CD4-positive, alpha-beta T cell treated with Interferon gamma for 1 hour (primary cell): ENCODE data around the gene TPCN2.

ENCODE experiments used
- DNase-seq: peaks from one replicate; pipeline ENCODE4 v3.0.0-alpha.2; 2020

Gene TPCN2

GRCh38 chr11:69010964-69011623, 37.6 kb upstream of the TPCN2 start:
- no peak for DNase-seq

GRCh38 chr11:69011624-69012091, 37.1 kb upstream of the TPCN2 start:
- no peak for DNase-seq

GRCh38 chr11:69012092-69013008, 36.4 kb upstream of the TPCN2 start:
- no peak for DNase-seq

- DNase-seq = no peak
Measured at GRCh38 chr11:69013009-69013951, 35.5 kb upstream of the TPCN2 start, which contains the start of gene MRGPRF. Gene MRGPRF, minus strand, starts transcription at chr11:69013246. Its CDS starts 3,345 bp downstream, at chr11:69009901.

- DNase-seq = no peak
Measured at GRCh38 chr11:69014084-69014851, 34.5 kb upstream of the TPCN2 start.

GRCh38 chr11:69014898-69015549, 33.7 kb upstream of the TPCN2 start:
- DNase-seq = no peak

- DNase-seq = no peak
Measured at GRCh38 chr11:69017951-69018350, 30.8 kb upstream of the TPCN2 start.

GRCh38 chr11:69018924-69019323, 29.8 kb upstream of the TPCN2 start:
- no peak for DNase-seq

- no peak for DNase-seq
Measured at GRCh38 chr11:69022260-69022659, 26.5 kb upstream of the TPCN2 start.

GRCh38 chr11:69024509-69024908, 24.2 kb upstream of the TPCN2 start:
- no peak for DNase-seq

GRCh38 chr11:69027704-69028372, 20.9 kb upstream of the TPCN2 start:
- no peak for DNase-seq

- DNase-seq = no peak
Measured at GRCh38 chr11:69030301-69030700, 18.4 kb upstream of the TPCN2 start.

GRCh38 chr11:69032833-69033232, 15.9 kb upstream of the TPCN2 start:
- no peak for DNase-seq

- no peak for DNase-seq
Measured at GRCh38 chr11:69033431-69033830, 15.3 kb upstream of the TPCN2 start.

GRCh38 chr11:69034123-69034867, 14.4 kb upstream of the TPCN2 start:
- no peak for DNase-seq

GRCh38 chr11:69035150-69035945, 13.4 kb upstream of the TPCN2 start:
- no peak for DNase-seq

GRCh38 chr11:69035946-69036340, 12.8 kb upstream of the TPCN2 start:
- DNase-seq = no peak

GRCh38 chr11:69037074-69037473, 11.7 kb upstream of the TPCN2 start:
- no peak for DNase-seq

GRCh38 chr11:69037544-69037943, 11.2 kb upstream of the TPCN2 start:
- DNase-seq = no peak
